DND-41 (cell line): ENCODE measurements around the gene CR1L.
"Not testable (repeated sequence)": the region's sequence is repeated elsewhere in the genome, so short reads cannot be mapped to it uniquely, and the experiment has no call there.

Experiments used
- ATAC-seq: fragments of 200-7000 bp; cut with Tn5 transposase; 3 replicates; pipeline ENCODE4 v1.9.1; 2021; ENCODE audit warnings: low read depth; ENCODE audit not compliant: insufficient read depth
- DNase-seq: peaks from one replicate; pipeline ENCODE4 v3.0.0-alpha.2; 2020
- H2AFZ ChIP-seq: 2 replicates; pipeline ENCODE4 v1.6.0; 2012; ENCODE audit warnings: low read depth, low read length
- H3K27ac ChIP-seq: 2 replicates; pipeline ENCODE4 v1.5.1; 2012; ENCODE audit warnings: low read length, inconsistent platforms
- H3K27me3 ChIP-seq: fragments of 200-600 bp; sonication (generic); 2 replicates; pipeline ENCODE4 v1.6.0; 2012; ENCODE audit warnings: low read length, mild to moderate bottlenecking, inconsistent platforms; ENCODE audit not compliant: insufficient read depth, poor library complexity
- H3K36me3 ChIP-seq: 2 replicates; pipeline ENCODE4 v1.5.1; 2012; ENCODE audit warnings: low read length, inconsistent platforms; ENCODE audit not compliant: insufficient read depth
- H3K4me1 ChIP-seq: 2 replicates; pipeline ENCODE4 v1.5.1; 2012; ENCODE audit warnings: mild to moderate bottlenecking, low read length; ENCODE audit not compliant: insufficient read depth
- H3K4me2 ChIP-seq: 2 replicates; pipeline ENCODE4 v1.6.0; 2012; ENCODE audit warnings: mild to moderate bottlenecking, moderate library complexity, low read length, inconsistent platforms; ENCODE audit not compliant: insufficient read depth
- H3K4me3 ChIP-seq, 2 experiments: fragments of 200-600 bp in 1 of 2; shearing (Covaris generic) in 1 of 2; 2 replicates each; pipeline ENCODE4 v1.5.1; 2012 to 2016; ENCODE audit warnings: inconsistent platforms in 2 of 2, low read length in 2 of 2, mild to moderate bottlenecking in 2 of 2, low read depth in 1 of 2, moderate library complexity in 1 of 2
- H3K79me2 ChIP-seq: 2 replicates; pipeline ENCODE4 v1.6.0; 2012; ENCODE audit warnings: low read length, inconsistent platforms; ENCODE audit not compliant: insufficient read depth
- H3K9ac ChIP-seq: 2 replicates; pipeline ENCODE4 v1.6.0; 2012; ENCODE audit warnings: low read depth, mild to moderate bottlenecking, inconsistent platforms, low read length, moderate library complexity
- H3K9me3 ChIP-seq: 2 replicates; pipeline ENCODE4 v1.5.1; 2012; ENCODE audit warnings: low read length, moderate library complexity, mild to moderate bottlenecking, inconsistent platforms; ENCODE audit not compliant: insufficient read depth, severe bottlenecking
- H4K20me1 ChIP-seq: 2 replicates; pipeline ENCODE4 v1.6.0; 2012; ENCODE audit warnings: low read length; ENCODE audit not compliant: insufficient read depth
- CTCF ChIP-seq: IDR thresholded peaks from 2 replicates; pipeline ENCODE4 v1.5.1; 2012; ENCODE audit warnings: borderline replicate concordance, low read length, moderate library complexity, mild to moderate bottlenecking; ENCODE audit not compliant: poor library complexity, severe bottlenecking; ENCODE audit errors: extremely low read depth
- EZH2 ChIP-seq: IDR thresholded peaks from 3 replicates; pipeline ENCODE4 v1.6.1; 2012; ENCODE audit warnings: borderline replicate concordance, low read depth, mild to moderate bottlenecking, moderate library complexity, low read length, inconsistent platforms; ENCODE audit not compliant: severe bottlenecking

CR1L gene

GRCh38 chr1:207738158-207738659 lies 93.3 kb downstream of the CR1L start:
- not testable (repeated sequence) for H3K9me3 ChIP-seq, H3K27ac ChIP-seq, H3K9ac ChIP-seq, H3K4me3 ChIP-seq, H3K79me2 ChIP-seq, H3K27me3 ChIP-seq, H4K20me1 ChIP-seq, H2AFZ ChIP-seq, H3K36me3 ChIP-seq, H3K4me2 ChIP-seq, H3K4me1 ChIP-seq, DNase-seq
- peak; percentile 66; the same call in 2 of the 3 replicates for ATAC-seq

- no peak overlapping the region for H3K27ac ChIP-seq
- no peak overlapping the region for H3K4me3 ChIP-seq
- no peaks in the 10 kb centered on the region for H3K4me1 ChIP-seq
- no peak overlapping the region for H3K9ac ChIP-seq
- no peaks in the 10 kb centered on the region for H3K9me3 ChIP-seq
- no peak for TF ChIP-seq EZH2
- no peak for TF ChIP-seq CTCF
- no peaks in the 10 kb centered on the region for H3K36me3 ChIP-seq
- no peaks in the 10 kb centered on the region for H3K79me2 ChIP-seq
- H3K27me3 ChIP-seq: no peaks in the 10 kb centered on the region
- no peak overlapping the region for H3K4me2 ChIP-seq
- H2AFZ ChIP-seq: no peak overlapping the region
- ATAC-seq (no peak), DNase-seq (no peak)
- no peaks in the 10 kb centered on the region for H4K20me1 ChIP-seq
Measured at GRCh38 chr1:207740207-207740606, 95.3 kb downstream of the CR1L start.

GRCh38 chr1:207742850-207743555 lies 98.1 kb downstream of the CR1L start:
- Histone ChIP-seq H3K9me3 (no peaks in the 10 kb centered on the region), H3K9ac (no peak overlapping the region), H3K4me3 (no peak overlapping the region), H3K4me2 (no peak overlapping the region), H3K27ac (no peak overlapping the region), H3K79me2 (no peaks in the 10 kb centered on the region), H3K36me3 (no peaks in the 10 kb centered on the region), H3K4me1 (peaks cover 2% of the 10 kb centered on the region; the same call in 1 of the 2 replicates), H3K27me3 (no peaks in the 10 kb centered on the region), H4K20me1 (no peaks in the 10 kb centered on the region), H2AFZ (no peak overlapping the region)
- TF ChIP-seq CTCF: no peak
- no peak for TF ChIP-seq EZH2
- DNase-seq (no peak), ATAC-seq (no peak)

DNA sequence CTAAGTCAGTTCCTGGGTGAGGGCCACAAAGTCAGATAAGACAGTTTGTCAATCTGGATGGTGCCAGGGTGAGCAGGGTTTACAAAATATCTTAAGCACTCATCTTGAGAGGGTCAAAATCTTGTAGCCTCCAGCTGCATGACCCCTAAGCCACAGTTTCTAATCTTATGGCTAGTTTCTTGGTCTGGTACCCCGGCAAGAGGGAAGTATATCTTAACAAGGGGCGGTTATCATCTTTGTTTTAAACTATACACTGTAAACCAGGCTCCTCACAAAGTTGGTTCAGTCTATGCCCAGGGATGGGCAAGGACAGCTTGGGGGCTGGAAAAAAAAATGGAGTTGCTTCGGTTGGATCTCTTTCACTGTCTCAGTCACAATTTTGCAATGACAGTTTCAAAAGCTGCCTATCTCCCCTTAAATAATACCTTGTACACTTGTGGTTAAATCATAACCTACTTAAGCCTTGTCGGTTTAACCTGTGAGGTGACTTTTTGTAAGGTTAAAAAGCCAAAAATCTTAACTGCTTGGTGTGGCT lies 99.1 kb downstream of the CR1L start:
- H3K27ac ChIP-seq: no peak overlapping the region
- TF ChIP-seq EZH2: no peak
- no peak for TF ChIP-seq CTCF
- H3K9me3 ChIP-seq: no peaks in the 10 kb centered on the region
- H3K27me3 ChIP-seq: no peaks in the 10 kb centered on the region
- H3K36me3 ChIP-seq: no peaks in the 10 kb centered on the region
- no peak for DNase-seq
- H3K4me2 ChIP-seq: no peak overlapping the region
- no peak overlapping the region for H3K4me3 ChIP-seq
- H3K79me2 ChIP-seq: no peaks in the 10 kb centered on the region
- no peak overlapping the region for H3K9ac ChIP-seq
- no peak overlapping the region for H2AFZ ChIP-seq
- no peak for ATAC-seq
- H4K20me1 ChIP-seq: no peaks in the 10 kb centered on the region
- peaks cover 12% of the 10 kb centered on the region for H3K4me1 ChIP-seq
